Inflammatory macrophage (primary cell): ENCODE data around the gene PCCA.
"Not testable (repeated sequence)": the region's sequence is repeated elsewhere in the genome, so short reads cannot be mapped to it uniquely, and the experiment has no call there.

ENCODE experiments used
- DNase-seq, 2 donors: peaks; one replicate each; pipeline ENCODE4 v3.0.0-alpha.2; 2020 to 2022

Gene PCCA

DNA sequence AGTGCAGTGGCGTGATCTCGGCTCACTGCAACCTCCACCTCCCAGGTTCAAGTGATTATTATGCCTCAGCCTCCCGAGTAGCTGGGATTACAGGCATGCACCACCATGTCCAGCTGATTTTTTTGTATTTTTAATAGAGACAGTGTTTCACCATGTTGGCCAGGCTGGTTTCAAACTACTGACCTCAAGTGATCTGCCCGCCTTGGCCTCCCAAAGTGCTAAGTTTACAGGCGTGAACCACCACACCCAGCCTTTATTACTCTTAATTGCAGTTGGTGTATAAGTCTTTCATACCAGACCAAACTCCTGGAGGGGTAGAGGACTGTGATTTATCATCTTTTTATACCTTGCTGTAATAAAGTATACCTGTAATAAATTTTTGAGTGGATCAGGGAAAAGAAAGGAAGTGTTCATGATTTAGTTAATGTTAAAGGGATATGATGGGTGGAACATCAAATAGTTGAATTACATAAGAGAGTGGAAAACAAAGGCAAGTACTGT, 52.6 kb downstream of the PCCA start:
- not testable (repeated sequence) for DNase-seq

DNA sequence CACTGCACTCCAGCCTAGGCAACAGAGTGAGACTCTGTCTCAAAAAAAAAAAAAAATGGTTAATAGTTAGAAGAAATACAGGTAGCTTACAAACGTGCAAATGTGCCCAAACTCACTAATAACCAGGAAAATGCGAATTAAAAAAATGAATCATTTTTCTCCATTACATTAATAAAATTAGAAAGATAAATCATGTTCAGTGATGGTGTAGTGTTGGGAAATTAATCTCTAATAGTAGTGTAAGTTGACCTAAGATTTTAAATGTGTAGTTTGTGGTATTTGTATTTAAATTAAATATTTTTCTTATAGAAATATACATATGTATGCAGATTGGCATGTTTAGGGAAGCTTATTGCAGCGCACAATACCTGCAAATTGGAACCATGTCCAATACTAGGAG, 57.6 kb downstream of the PCCA start:
- no peak for DNase-seq

DNA sequence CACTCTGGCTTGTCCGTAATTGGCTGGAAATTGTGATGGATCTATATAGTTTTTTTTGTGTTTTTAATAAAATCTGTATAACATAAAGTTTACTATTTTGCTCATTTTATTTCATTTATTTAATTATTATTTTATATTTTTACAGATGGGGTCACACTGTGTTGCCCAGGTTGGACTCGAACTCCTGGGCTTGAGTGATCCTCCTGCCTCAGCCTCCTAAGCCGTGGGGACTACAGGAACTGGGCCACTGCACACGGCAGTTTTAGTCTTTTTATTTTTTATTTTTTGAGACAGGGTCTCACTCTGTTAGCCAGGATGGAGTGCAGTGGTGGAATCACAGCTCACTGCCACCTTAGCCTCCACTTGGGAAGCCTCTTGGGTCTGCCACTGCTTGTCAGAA, 58.9 kb downstream of the PCCA start:
- DNase-seq, result no peak

DNA sequence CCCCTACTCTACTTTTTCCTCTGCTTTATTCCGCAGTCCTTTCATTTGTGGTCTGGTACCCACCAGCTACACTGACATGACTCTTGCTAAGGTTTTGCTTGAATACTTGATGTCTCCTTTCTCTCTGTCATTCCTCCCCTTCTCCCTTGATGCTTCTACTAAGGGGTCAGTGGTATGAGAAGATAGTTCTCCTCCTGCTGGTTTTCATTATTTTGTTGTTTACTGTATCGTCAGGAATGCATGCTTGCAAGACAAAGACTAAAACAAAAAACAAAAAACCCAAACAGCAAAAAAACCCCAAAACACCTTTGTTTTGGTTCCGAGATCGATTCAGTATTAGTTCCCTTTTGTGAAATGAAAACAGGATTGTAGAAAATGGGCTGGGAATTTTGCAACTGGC, 59.5 kb downstream of the PCCA start:
- DNase-seq, result no peak

DNA sequence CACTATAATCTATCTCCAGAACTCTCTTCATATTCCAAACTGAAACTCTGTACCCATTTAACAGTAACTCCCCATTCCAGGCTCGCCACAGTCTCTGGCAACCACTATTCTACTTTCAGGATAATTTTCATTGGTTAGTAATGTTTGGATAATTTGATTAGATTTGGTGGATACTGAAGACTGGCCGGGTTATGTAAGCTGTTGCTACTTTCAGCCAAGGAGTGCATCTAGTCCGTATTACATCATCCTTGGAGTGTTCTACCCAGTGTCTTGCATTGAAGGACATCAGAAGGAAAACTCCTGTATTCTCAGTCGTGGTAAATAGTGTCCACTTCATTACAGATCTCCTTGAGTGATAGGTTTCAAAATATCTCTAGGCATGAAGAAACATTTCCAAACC, 60.5 kb downstream of the PCCA start:
- no peak for DNase-seq

DNA sequence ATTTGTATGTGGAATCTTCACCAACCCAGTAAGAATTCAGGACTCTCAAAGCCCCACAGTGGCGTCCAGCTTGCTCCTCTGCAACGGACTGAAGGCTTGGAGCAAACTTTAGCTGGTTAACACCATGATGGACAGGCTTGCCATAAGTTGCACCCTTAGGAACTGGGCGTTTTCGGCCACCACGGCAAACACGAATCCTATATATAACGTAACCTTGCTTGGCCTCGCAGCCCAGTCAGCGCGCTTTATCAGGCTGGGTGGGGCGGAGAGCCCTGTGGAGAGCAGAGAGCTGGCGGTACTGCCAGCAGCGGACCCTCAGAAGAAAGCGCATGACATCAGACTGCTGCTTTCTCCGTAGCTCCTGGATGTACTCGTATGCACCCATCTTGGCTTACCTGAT, 61.8 kb downstream of the PCCA start:
- DNase-seq, result not testable (repeated sequence)

DNA sequence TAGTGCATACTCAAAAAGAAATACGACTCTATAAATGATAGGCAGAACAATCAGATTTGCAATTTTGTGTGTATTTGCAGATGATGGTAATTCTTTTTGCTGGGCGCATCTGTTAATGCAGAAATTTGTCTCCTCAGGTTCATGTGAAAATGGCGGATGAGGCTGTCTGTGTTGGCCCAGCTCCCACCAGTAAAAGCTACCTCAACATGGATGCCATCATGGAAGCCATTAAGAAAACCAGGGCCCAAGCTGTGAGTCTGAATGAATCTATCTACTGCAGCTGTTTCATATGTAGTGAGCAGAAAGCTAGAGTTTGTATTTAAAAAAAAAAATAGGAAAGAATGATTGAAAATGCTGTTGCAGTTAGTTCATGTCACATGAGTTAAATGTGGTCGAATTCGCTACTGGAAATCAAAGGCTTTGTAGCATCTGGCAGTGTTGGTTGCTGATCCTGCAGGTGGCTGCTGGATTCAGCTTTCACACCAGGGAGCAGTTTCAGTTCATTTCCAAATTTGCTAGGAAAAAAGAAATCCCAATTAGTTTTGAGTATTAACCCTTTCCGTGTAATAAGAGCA, 66.0 kb downstream of the PCCA start:
- DNase-seq, result no peak

DNA sequence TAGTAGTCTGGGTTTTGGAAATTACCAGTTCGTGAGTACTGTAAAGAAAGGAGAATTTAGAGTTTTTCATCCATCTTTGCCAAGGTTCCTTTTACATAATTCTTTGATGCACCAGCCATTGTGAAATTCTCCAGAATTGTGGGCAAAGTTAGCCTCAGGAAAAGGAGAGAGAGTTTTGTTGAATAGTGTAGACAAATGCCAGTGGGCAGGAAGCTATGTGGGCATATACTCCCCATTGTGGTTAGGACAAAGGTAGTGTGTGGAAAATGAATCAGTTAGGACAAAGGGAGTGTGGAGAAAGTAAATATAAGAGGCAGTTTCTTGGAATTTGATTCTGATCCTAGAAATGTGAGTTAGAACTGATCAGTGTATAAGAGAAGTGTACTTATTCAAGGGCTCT, 67.9 kb downstream of the PCCA start:
- DNase-seq, result no peak

DNA sequence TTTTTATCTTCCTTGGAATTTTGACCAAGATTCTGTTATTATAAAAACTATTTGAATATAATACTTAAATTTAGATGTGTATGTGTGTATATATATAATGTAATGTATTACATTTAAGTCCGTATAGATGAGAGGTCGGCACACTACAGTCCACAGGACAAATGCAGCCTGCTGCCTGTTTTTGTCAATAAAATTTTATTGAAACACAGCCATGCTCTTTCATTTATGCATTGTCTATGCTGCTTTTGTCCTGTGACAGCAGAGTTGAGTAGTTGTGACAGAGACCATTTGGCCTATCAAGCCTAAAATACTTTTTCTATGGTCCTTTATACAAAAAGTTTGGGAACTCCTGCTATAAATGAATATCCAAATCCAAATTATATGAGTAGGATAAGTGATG, 69.7 kb downstream of the PCCA start:
- DNase-seq, result no peak

DNA sequence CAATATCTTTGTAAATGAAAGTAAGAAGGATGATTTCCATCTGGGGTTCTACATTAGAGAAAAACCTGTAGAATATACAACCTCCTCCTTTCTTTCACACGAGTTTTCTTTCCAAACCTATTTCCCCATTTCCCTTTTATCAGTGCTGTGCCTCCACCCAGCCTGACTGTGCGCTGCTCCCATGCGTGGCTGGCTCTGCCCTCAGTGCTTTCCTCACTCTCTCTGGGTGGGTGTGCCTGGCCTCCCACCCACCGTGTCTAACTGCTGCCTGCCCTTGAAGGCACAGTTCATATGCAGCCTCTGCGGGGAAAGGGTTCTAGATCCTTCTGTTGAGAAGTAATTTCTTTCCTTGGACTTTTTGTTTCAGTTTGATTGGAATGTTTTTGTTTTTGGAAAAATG, 70.7 kb downstream of the PCCA start:
- peak in 1 of 2 donors; percentile 9 for DNase-seq

DNA sequence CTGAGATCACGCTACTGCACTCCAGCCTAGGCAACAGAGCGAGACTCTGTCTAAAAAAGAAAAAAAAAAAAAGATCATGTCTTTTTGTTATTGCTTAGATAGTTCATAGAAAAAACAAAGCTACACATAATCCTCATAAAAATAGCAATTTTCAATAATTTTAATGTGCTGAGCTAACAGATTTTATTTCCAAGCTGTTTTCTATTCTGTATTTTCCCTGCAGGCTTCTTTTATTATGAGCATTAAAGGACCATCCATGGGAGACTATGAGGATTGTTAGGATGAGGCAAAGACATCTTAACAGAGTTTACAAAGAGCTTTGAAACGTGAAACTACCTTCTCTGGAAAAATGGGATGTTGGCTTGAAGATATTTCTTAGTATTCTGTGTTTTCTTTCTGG, 71.6 kb downstream of the PCCA start:
- no peak for DNase-seq

DNA sequence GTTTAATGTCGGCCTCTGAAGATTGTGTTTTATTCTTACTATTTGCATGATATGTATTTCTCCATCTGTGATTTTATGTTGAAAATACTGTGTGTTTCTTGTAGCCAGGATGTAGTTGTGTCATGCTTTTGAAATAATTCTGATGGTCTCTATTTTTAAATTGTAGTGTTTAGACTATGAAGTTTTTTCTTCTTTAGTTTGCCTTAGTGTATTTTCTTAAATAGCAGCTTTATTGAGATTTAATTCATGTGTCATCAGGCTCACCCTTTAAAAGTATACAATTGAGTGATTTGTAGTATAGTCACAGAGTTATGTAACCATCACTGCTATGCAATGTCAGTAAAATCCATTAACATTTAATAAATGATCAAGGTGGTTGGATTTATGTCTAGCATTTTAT, 74.5 kb downstream of the PCCA start:
- no peak for DNase-seq

DNA sequence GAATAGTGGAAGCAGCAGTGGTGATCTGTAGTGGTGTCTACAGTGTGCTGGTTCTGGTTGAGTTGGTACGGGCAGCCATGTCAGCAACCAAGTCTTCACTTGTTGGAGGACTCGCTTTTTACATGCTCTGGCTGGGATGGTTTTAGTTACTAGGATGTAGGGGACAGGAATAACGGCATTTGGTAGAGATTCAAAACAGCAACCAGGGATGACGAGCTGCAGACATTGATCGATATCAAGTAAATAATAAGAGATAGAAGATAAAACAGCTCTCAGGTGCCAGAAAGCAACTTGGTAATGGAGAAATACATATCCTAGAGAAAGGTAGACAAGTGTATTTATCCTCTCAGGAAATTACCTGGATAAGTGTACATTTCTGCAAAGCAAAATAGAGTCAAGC, 84.3 kb downstream of the PCCA start:
- DNase-seq, result no peak

DNA sequence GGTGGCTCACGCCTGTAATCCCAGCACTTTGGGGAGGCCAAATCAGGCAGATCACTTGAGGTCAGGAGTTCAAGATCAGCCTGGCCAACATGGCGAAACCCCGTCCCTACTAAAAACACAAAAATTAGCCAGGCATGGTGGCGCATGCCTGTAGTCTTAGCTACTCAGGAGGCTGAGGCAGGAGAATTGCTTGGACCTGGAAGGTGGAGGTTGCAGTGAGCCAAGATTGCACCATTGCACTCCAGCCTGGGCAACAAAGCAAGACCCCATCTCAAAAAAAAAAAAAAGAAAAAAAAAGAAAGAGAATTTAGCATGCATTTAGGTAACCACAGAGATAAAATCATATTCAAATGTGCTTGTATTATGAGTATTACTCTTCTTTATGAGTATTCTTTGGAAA, 85.6 kb downstream of the PCCA start:
- DNase-seq, result not testable (repeated sequence)

DNA sequence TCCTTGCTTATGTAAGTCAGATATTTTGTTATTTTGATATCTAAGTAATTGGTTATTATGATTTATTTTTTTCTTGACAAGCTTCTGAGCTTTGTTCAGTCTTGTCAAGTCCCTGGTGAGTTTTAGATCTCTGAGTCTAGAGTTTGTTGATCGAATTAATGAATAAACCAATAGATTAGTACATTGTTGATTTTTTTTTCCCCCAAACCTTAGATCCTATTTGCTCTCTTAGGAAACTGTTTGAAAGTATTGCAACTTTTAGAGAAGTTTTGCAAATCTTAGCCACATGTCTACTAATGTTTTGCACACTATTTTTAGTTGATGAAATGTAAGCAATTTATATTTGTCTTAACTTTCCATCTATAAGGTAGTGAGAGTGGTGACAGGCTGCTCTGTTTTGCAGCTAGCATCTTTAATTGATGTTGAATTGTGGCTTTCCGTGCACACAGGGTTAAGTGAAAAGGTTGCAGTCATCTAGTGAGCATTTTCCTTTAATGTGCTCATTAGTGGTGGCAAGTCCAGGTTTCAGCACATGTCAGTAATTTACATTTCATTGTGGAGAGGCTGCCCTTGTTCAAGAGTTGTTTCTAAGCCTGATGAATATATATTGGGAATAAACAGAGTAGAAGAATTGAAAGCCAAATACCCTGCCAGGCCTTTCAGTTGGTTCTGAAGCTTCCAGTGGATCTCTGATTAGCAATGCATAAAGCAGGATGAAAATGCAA, 86.3 kb downstream of the PCCA start:
- DNase-seq, result peak; percentile 6

DNA sequence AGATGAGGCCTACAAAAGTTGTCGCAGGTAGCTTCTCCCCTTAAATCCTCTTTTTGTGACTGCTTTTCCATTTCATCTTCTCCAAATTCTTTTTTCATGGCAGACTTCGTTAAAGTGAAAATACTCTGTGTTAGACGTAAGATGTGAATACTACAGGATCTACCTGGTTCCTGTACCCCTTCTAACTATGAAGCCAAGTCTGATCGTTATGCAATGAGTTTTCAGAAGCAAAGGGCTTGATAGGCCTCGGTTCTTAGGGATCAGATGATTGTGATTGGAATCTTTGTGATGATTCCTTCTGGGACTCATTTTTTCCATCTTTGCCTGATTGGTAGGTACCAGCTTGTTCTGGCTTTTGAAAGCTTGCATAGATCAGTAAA, 86.9 kb downstream of the PCCA start:
- DNase-seq, result no peak

DNA sequence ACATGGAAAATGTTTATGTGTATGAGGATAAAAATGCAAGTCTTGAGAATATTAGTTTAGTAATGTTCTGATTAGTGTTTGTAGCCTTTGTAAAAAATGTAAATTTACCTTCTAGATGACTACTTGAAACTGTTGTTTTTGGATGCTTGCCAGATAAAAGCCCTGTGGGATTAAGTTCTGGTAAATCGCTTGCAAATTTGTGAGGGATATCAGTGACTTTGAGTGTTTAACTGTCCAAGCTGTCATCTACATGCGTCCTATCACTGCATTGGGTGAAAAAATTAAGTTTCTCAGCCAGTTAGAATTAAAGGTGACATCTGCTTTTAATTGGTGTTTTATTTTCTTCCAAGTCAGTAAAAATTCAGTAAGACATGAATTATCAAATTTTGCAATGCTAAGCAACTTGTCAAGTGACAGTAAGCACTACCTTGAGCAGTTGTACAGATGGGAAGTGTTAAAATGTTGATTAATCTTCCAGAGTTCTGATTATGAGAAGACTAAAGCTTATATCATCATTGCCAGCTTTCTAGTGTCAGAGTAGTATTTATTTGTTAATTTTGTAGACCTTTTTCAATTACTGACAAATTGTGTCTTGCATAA, 88.0 kb downstream of the PCCA start:
- DNase-seq, result no peak

DNA sequence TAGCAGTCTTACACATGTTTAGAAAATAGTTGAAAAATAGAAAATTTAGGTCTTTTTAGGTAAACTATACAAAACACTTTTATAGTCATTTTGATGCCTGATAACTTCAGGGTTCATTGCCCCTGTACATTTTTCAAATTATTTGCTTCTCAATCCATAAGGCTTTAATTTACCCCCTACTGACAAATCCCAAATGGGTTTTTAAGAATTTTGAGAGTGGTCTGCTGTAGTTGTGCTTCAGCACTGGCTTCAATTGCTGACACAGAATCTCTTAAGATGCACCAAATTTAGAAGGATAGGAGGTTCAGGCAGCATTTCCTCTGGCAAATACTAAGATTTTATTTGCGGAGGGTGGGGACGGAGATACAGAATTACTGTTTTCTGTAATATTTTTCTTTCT, 89.4 kb downstream of the PCCA start:
- no peak for DNase-seq

DNA sequence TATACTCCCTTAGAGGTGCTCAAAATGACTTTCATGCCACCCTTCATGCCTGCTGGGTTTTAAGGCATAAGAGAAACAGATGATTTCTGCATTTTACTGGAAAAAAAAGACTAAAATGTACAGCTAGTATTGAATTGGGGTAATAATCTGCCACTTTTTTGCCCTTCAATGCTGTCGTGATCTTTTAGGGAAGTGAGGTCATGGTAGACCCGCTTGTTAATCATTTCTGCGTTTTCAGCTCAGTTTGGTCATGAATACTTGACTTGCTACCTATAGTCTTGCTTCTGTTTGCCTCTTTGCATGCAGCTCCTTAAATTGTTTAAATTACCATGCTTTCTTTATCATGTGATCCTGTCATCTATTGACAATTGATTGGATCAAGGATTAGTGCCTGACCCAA, 90.4 kb downstream of the PCCA start:
- DNase-seq, result peak in 1 of 2 donors; percentile 22

DNA sequence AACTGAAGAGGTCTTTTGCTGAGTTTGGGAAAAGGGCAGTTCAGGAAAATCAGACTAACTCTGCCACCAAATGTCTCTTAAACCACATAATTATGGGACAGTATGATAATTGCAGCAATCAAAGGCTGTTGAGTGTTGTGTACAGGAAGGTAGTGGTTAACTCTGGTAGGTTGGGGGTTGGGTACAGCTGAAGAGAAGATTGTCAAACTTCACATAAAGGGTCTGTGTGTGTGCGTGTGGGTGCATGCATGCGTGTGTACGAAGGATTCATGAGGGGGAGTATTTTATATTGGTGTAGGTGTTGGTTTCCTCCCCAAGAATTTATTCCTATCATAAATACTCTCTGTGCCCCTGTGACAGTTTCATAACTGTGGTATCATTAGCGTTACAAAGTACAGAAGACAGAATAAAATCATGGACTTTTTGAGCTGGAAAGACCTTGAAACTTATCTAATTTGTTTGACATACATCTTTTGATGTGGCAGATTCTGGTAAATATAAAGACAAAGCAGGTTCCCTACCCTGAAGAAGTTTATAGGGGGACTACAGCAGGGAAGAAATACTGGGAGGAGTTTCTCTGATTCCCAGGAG, 94.1 kb downstream of the PCCA start:
- no peak for DNase-seq

DNA sequence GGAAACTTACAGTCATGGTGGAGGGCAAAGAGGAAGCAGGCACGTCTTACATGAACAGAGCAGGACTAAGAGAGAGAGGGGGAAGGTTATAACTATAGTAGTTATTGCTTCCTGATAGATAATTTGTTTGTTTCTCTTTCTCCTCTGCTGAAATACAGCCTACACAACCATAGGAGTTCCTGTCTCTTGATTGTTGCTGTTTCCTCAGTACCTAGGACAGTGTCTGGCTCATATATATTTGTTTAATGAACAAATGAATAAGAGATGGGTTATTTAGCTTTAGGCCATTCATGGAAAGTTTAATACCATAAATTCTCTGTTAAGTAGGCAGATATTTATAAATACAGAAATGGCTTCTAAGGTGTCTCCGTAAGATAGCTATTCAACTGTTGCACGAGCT, 95.2 kb downstream of the PCCA start:
- DNase-seq, result no peak

DNA sequence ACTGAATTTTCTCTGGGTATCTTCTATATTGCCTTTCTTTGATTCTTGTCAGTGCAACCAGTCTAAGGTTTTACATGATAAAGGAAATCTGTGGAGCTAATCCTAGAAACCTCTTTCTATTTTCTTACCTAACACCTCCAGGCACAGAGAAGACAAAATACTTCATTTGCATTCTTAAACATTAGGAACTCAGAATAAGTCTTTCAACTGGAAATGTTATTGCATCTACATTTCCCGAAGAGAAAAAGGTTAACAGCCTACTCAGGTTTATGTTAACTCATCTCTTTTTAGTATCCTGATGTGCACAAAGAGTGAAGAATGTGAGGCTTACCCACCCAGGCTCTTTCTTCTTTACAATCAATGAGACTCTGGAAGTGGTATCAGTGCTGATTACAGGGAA, 106.7 kb downstream of the PCCA start:
- DNase-seq, result no peak

DNA sequence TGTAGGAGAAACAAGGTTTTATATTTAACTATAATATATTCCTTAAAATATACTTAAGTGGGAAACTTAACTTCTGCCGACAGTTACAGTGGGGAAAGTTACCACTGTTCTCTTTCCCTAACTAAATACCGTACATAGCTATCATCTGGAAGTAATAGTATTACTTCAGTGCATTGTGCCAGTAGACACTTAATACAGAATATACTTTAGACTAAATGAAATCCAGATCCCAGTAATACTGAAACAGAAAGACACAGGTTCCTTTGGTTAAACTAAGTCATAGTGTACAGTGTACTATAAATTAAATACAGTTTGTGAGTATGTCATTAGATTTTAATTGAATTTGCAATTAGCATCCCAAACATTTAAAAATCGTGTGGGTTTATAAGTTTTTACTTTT, 107.5 kb downstream of the PCCA start:
- DNase-seq, result no peak

DNA sequence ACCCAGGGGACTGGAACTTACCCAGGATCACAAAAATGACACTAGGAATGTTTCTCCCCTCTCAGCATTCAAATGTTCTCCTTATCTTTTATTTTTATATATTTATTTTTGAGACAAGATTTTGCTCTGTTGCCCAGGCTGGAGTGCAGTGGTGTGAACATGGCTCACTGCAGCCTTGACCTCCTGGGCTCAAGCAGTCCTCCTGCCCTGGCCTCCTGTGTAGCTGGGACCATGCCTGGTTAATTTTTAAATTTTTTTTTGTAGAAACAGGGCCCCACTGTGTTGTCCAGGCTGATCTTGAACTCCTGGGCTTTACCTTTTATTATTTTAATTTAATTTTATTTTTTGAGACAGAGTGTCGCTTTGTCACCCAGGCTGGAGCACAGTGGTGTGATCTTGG, 108.2 kb downstream of the PCCA start:
- no peak for DNase-seq
